IMR-90 (cell line): ENCODE measurements around the gene SMIM36. TPM values are rescaled to one million over a fixed set of nuclear protein-coding genes. Genes with fewer than 3 reads are reported as not detected.

Source experiments
- ATAC-seq: fragments of 200-7000 bp; cut with Tn5 transposase; 2 replicates; pipeline ENCODE4 v1.9.1; 2020; ENCODE audit warnings: low read depth, mild to moderate bottlenecking, moderate library complexity
- BruUV-seq: library from RNA; stranded (reverse); fragments of 400-500 nt; replicated peaks from 2 replicates; lab custom pipeline; 2021; lab: Mats Ljungman, UMichigan
- CTCF ChIA-PET: fragments of 300-600 bp; formaldehyde crosslinking; extraction: SDS; loops from one replicate; lab custom pipeline; 2021; ENCODE audit warnings: antibody characterized with exemption; lab: Yijun Ruan, JAX
- POLR2A ChIA-PET: fragments of 300-600 bp; sonication (Branson Sonifier 250); formaldehyde crosslinking; loops from one replicate; lab custom pipeline; 2022; ENCODE audit warnings: antibody characterized with exemption; ENCODE audit not compliant: unreplicated experiment; lab: Charles Lee
- DNase-seq: peaks from one replicate; pipeline ENCODE4 v3.0.0; 2013
- H2AFZ ChIP-seq: replicated peaks from 2 replicates; pipeline ENCODE3; 2013; ENCODE audit warnings: low read length, mild to moderate bottlenecking; ENCODE audit not compliant: poor library complexity
- H2AK5ac ChIP-seq: 2 replicates; pipeline ENCODE4 v1.6.1; 2013; ENCODE audit warnings: low read depth, low read length, inconsistent platforms
- H2AK9ac ChIP-seq: replicated peaks from 2 replicates; pipeline ENCODE3; 2013; ENCODE audit warnings: mild to moderate bottlenecking, low read depth, low read length, moderate library complexity; ENCODE audit not compliant: poor library complexity
- H2BK120ac ChIP-seq: 2 replicates; pipeline ENCODE4 v1.6.1; 2013; ENCODE audit warnings: low read depth, low read length, inconsistent platforms
- H2BK15ac ChIP-seq: 3 replicates; pipeline ENCODE4 v1.6.1; 2013; ENCODE audit warnings: low read depth, low read length, inconsistent platforms
- H2BK20ac ChIP-seq: 2 replicates; pipeline ENCODE4 v1.6.1; 2013; ENCODE audit warnings: low read depth, mild to moderate bottlenecking, inconsistent platforms, low read length, moderate library complexity
- H2BK5ac ChIP-seq: 2 replicates; pipeline ENCODE4 v1.6.1; 2013; ENCODE audit warnings: mild to moderate bottlenecking, low read depth, low read length, inconsistent platforms; ENCODE audit not compliant: poor library complexity, severe bottlenecking
- H3K14ac ChIP-seq: replicated peaks from 2 replicates; pipeline ENCODE4 v1.6.1; 2013; ENCODE audit warnings: low read depth, low read length, inconsistent platforms
- H3K18ac ChIP-seq: 2 replicates; pipeline ENCODE4 v1.6.1; 2013; ENCODE audit warnings: low read depth, low read length, control low read depth
- H3K23ac ChIP-seq: 2 replicates; pipeline ENCODE4 v1.6.1; 2013; ENCODE audit warnings: low read depth, low read length, inconsistent platforms
- H3K27ac ChIP-seq: 2 replicates; pipeline ENCODE4 v1.5.1; 2013; ENCODE audit warnings: mild to moderate bottlenecking, control low read depth, low read length; ENCODE audit not compliant: insufficient read depth
- H3K27me3 ChIP-seq: 2 replicates; pipeline ENCODE4 v1.6.1; 2013; ENCODE audit warnings: low read length; ENCODE audit not compliant: control insufficient read depth, insufficient read depth
- H3K36me3 ChIP-seq: 2 replicates; pipeline ENCODE4 v1.6.1; 2013; ENCODE audit warnings: low read length, mixed read lengths; ENCODE audit not compliant: control insufficient read depth, insufficient read depth
- H3K4ac ChIP-seq: 2 replicates; pipeline ENCODE4 v1.6.1; 2013; ENCODE audit warnings: low read depth, low read length, inconsistent platforms
- H3K4me1 ChIP-seq: 2 replicates; pipeline ENCODE4 v1.6.1; 2013; ENCODE audit warnings: low read length, mixed read lengths; ENCODE audit not compliant: control insufficient read depth, insufficient read depth
- H3K4me2 ChIP-seq: 2 replicates; pipeline ENCODE4 v1.6.1; 2013; ENCODE audit warnings: low read depth, mild to moderate bottlenecking, control low read depth, low read length, moderate library complexity
- H3K4me3 ChIP-seq: 2 replicates; pipeline ENCODE4 v1.5.1; 2013; ENCODE audit warnings: low read depth, mild to moderate bottlenecking, control low read depth, low read length, moderate library complexity; ENCODE audit not compliant: insufficient read depth
- H3K56ac ChIP-seq: 2 replicates; pipeline ENCODE4 v1.6.1; 2013; ENCODE audit warnings: low read length, inconsistent platforms; ENCODE audit not compliant: insufficient read depth; ENCODE audit errors: extremely low read depth
- H3K79me1 ChIP-seq, 2 experiments: 2 replicates each; pipeline ENCODE4 v1.6.1; 2013; ENCODE audit warnings: low read length in 2 of 2, inconsistent platforms in 1 of 2, low read depth in 1 of 2
- H3K9ac ChIP-seq: 2 replicates; pipeline ENCODE4 v1.6.1; 2013; ENCODE audit warnings: low read depth, low read length, control low read depth
- H3K9me1 ChIP-seq: 2 replicates; pipeline ENCODE4 v1.6.1; 2013; ENCODE audit warnings: low read length, inconsistent platforms; ENCODE audit not compliant: insufficient read depth
- H3K9me3 ChIP-seq: 2 replicates; pipeline ENCODE4 v1.6.1; 2013; ENCODE audit warnings: low read length; ENCODE audit not compliant: control insufficient read depth, insufficient read depth
- H4K20me1 ChIP-seq: 2 replicates; pipeline ENCODE4 v1.6.1; 2013; ENCODE audit warnings: low read length, inconsistent platforms; ENCODE audit not compliant: insufficient read depth
- H4K5ac ChIP-seq: 2 replicates; pipeline ENCODE4 v1.6.1; 2013; ENCODE audit warnings: mild to moderate bottlenecking, low read depth, low read length, control low read depth
- H4K8ac ChIP-seq, 2 experiments: 2 replicates each; pipeline ENCODE4 v1.6.1; 2013; ENCODE audit warnings: low read depth in 2 of 2, low read length in 2 of 2, control low read depth in 1 of 2, inconsistent platforms in 1 of 2
- H4K91ac ChIP-seq: 2 replicates; pipeline ENCODE4 v1.6.1; 2013; ENCODE audit warnings: low read depth, low read length, inconsistent platforms; ENCODE audit not compliant: insufficient read depth
- BHLHE40 ChIP-seq: fragments of 150-350 bp; IDR thresholded peaks from 2 replicates; pipeline ENCODE4 v1.6.1; 2016; ENCODE audit warnings: mild to moderate bottlenecking, low read depth, low read length
- CEBPB ChIP-seq: IDR thresholded peaks from 2 replicates; pipeline ENCODE4 v1.6.1; 2012; ENCODE audit warnings: low read depth, low read length, improper control_type of control experiment
- CHD1 ChIP-seq: IDR thresholded peaks from 2 replicates; pipeline ENCODE4 v1.6.1; 2012; ENCODE audit warnings: low read depth, low read length, improper control_type of control experiment
- ELK1 ChIP-seq: fragments of 150-350 bp; IDR thresholded peaks from 2 replicates; pipeline ENCODE4 v1.6.1; 2016; ENCODE audit warnings: low read depth, mild to moderate bottlenecking, low read length, moderate library complexity, borderline replicate concordance
- FOS ChIP-seq: fragments of 150-350 bp; IDR thresholded peaks from 2 replicates; pipeline ENCODE4 v1.6.1; 2016; ENCODE audit warnings: low read depth, low read length
- MAFK ChIP-seq: IDR thresholded peaks from 2 replicates; pipeline ENCODE4 v1.6.1; 2012; ENCODE audit warnings: low read depth, low read length, improper control_type of control experiment
- MAZ ChIP-seq: IDR thresholded peaks from 2 replicates; pipeline ENCODE4 v1.6.1; 2012; ENCODE audit warnings: low read depth, mild to moderate bottlenecking, low read length, improper control_type of control experiment, moderate library complexity, borderline replicate concordance
- MXI1 ChIP-seq: IDR thresholded peaks from 2 replicates; pipeline ENCODE4 v1.6.1; 2012; ENCODE audit warnings: low read depth, mild to moderate bottlenecking, low read length, moderate library complexity, borderline replicate concordance
- NFE2L2 ChIP-seq: fragments of 150-350 bp; IDR thresholded peaks from 2 replicates; pipeline ENCODE4 v1.6.1; 2016; ENCODE audit warnings: low read depth, mild to moderate bottlenecking, low read length
- POLR2A ChIP-seq: IDR thresholded peaks from 2 replicates; pipeline ENCODE4 v1.6.1; 2012; ENCODE audit warnings: mild to moderate bottlenecking, low read depth, low read length
- RAD21 ChIP-seq: IDR thresholded peaks from 2 replicates; pipeline ENCODE4 v1.6.1; 2012; ENCODE audit warnings: low read length, improper control_type of control experiment
- RCOR1 ChIP-seq: IDR thresholded peaks from 2 replicates; pipeline ENCODE4 v1.6.1; 2012; ENCODE audit warnings: mild to moderate bottlenecking, low read length, improper control_type of control experiment; ENCODE audit not compliant: insufficient replicate concordance
- RFX5 ChIP-seq: IDR thresholded peaks from 2 replicates; pipeline ENCODE4 v1.8.0; 2012; ENCODE audit warnings: low read depth, mild to moderate bottlenecking, low read length, moderate library complexity
- SMC3 ChIP-seq: fragments of 150-350 bp; IDR thresholded peaks from 2 replicates; pipeline ENCODE4 v1.6.1; 2016; ENCODE audit warnings: low read depth, mild to moderate bottlenecking, antibody characterized with exemption, low read length, moderate library complexity
- USF2 ChIP-seq: fragments of 150-350 bp; IDR thresholded peaks from 2 replicates; pipeline ENCODE4 v1.6.1; 2017; ENCODE audit warnings: mild to moderate bottlenecking, antibody characterized with exemption, low read length, low read depth
- WGBS, 2 experiments: methylation state at CpG; one replicate each; pipeline versions ENCODE4 v1.1.5 to v1.1.7; 2013; ENCODE audit warnings: missing lambda C conversion rate in 2 of 2; ENCODE audit not compliant: insufficient read length in 1 of 2; ENCODE audit errors: extremely low coverage in 2 of 2; 5-methylcytosine and 5-hydroxymethylcytosine counted together
- dilution Hi-C: fragments of 300-500 bp; cut with HindIII; formaldehyde crosslinking; loops from one replicate; pipeline ENCODE4 v1.14.3; 2018; ENCODE audit warnings: low sequenced_read_pairs; ENCODE audit not compliant: unreplicated experiment
- in situ Hi-C: fragments of 300-500 bp; cut with MboI; formaldehyde crosslinking; loops from 3 replicates; pipeline ENCODE4 v1.14.3; 2019; ENCODE audit warnings: low sequenced_read_pairs, inconsistent platforms, mixed read lengths
- intact Hi-C: fragments of 100-400 bp; cut with micrococcal nuclease; formaldehyde crosslinking; loops from 2 replicates; pipeline ENCODE4 v1.10.0; 2022
- polyA plus RNA-seq, 3 experiments: library from polyadenylated mRNA; depleted of rRNA; stranded (reverse); fragments of >200 nt; gene quantifications; 2 replicates each; pipeline ENCODE4 v1.2.3, GENCODE V29; 2012; ENCODE audit warnings: low replicate concordance in 1 of 3
- total RNA-seq: library from RNA; depleted of rRNA; stranded (reverse); fragments of >200 nt; gene quantifications from 2 replicates; pipeline ENCODE4 v1.2.3, GENCODE V29; 2012
- TF ChIP-seq, protein P1 (sequence below): conservative IDR thresholded peaks from 2 replicates; pipeline ENCODE4 v1.5.1; 2012; ENCODE audit warnings: mild to moderate bottlenecking, low read depth, low read length, improper control_type of control experiment

Gene SMIM36
- total and polyA plus RNA-seq, 2 of the 4 experiments (the other 2 are of a cell fraction): not detected

DNA sequence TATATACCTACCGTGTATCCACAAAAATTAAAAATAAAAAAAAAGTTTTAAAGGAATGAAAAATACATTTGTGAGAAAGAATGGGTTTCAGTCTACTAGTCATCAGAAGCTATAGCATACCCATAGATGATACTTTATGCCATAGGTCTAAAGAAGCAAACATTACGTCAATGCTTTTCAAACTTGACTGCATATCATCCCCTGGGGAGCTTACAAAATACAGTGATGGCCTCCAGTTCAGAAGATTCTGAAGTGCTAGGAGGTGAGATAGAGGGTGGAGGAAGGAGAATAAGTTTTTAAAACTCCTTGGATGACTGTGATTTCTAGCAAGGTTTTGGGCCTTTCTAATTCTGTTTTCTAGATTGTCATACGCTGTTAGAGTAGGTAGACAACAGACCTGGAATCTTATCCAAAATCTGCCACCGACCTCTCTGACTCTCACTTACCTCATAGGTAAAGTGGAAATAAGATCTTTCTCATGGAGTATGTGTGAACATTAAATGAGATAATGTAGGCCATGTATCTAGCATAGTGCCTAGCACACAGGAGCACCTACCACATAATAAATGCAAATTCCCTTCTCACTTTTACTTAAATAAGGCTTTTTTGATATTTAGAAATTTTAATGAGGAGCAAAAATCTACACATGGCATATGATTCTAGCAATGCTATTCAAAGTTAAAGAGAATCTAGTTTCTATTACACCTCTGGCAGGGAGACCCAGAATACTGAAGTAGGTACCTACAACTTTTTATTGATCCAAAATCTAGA is 102.0 kb downstream of the SMIM36 start:
- Histone ChIP-seq H3K14ac (no peak overlapping the region), H3K27me3 (no peaks in the 10 kb centered on the region), H4K5ac (no peak overlapping the region), H3K79me1 (peaks cover 4 to 5% of the 10 kb centered on the region in 2 experiments; a peak in 1 of 4 replicates), H3K9ac (no peak overlapping the region), H2BK5ac (no peak overlapping the region), H2BK20ac (no peak overlapping the region), H2AK5ac (no peak overlapping the region), H3K4me1 (no peaks in the 10 kb centered on the region), H4K8ac (no peak overlapping the region), H2BK120ac (no peak overlapping the region), H3K56ac (no peak overlapping the region), H3K9me3 (no peaks in the 10 kb centered on the region), H2BK15ac (no peak overlapping the region), H4K20me1 (no peaks in the 10 kb centered on the region), H3K4me3 (no peak overlapping the region), H3K4ac (no peak overlapping the region), H3K27ac (no peak overlapping the region), H2AK9ac (no peak overlapping the region), H4K91ac (no peak overlapping the region), H3K36me3 (peaks cover 49% of the 10 kb centered on the region), H2AFZ (no peak overlapping the region), H3K4me2 (no peak overlapping the region), H3K23ac (no peak overlapping the region), H3K18ac (no peak overlapping the region), H3K9me1 (no peaks in the 10 kb centered on the region)
- DNase-seq (no peak), ATAC-seq (no peak)
- ChIA-PET POLR2A (no interaction called here), CTCF (no interaction called here)
- WGBS, 2 experiments: no CpG with 5 or more reads among the region's 4 CpGs
- dilution Hi-C loops: no loop called here
- TF ChIP-seq CEBPB (no peak), NFE2L2 (no peak), RFX5 (no peak), RCOR1 (no peak), SMC3 (no peak), MXI1 (no peak), USF2 (no peak), POLR2A (no peak), CHD1 (no peak), RAD21 (no peak), MAFK (no peak), MAZ (no peak), ELK1 (no peak), BHLHE40 (no peak), FOS (no peak)
- TF ChIP-seq, protein P1, sequence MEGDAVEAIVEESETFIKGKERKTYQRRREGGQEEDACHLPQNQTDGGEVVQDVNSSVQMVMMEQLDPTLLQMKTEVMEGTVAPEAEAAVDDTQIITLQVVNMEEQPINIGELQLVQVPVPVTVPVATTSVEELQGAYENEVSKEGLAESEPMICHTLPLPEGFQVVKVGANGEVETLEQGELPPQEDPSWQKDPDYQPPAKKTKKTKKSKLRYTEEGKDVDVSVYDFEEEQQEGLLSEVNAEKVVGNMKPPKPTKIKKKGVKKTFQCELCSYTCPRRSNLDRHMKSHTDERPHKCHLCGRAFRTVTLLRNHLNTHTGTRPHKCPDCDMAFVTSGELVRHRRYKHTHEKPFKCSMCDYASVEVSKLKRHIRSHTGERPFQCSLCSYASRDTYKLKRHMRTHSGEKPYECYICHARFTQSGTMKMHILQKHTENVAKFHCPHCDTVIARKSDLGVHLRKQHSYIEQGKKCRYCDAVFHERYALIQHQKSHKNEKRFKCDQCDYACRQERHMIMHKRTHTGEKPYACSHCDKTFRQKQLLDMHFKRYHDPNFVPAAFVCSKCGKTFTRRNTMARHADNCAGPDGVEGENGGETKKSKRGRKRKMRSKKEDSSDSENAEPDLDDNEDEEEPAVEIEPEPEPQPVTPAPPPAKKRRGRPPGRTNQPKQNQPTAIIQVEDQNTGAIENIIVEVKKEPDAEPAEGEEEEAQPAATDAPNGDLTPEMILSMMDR: no peak
- in situ Hi-C loops: loop anchor here (5.0 kb wide), 1 partner anchor 103 kb away; the partner anchor contains the start of gene SMIM36
- intact Hi-C loops: no loop called here
- no TSS peak for BruUV-seq
